Heart left ventricle (tissue), 13 donors: ENCODE results near the gene EEF1AKMT2.

Source experiments
- POLR2A ChIP-seq, 2 donors: fragments of 450-650 bp; IDR thresholded peaks; one replicate each; pipeline ENCODE4 v1.6.1; 2017; ENCODE audit warnings: antibody characterized with exemption in 2 of 2, mild to moderate bottlenecking in 2 of 2, moderate library complexity in 2 of 2
- TF ChIP-seq, protein P1 (sequence below), 12 donors: fragments of 200-600 bp; sonication (generic) in 4 of 12; IDR thresholded peaks; one replicate each; pipeline versions ENCODE4 v1.5.0 to v1.8.0; 2018 to 2022; ENCODE audit warnings: antibody characterized with exemption in 12 of 12, mild to moderate bottlenecking in 5 of 12
- donor health status: ischemic (EF 13 %, LVEDD 7.1; RV severe dilation, severe dysfunction).
- donor health status: DM: no; HTN: yes; CAD: no.
- donor health status: DM: no; HTN: no; CAD: no.
- donor health status: ischemic (EF 25% LVEDD 6.9; RV normal size, moderate dysfunction).
- donor health status: ischemic (EF 25% LVEDD 5.7; RV mildly dilated, moderate dysfunction).
- donor health status: ischemic (EF 35%, LVEDD 5.7; RV mildly dilated, moderate dysfunction).
- donor health status: nonischemic (EF 11% LVEDD 7.7; RV severe dilation, severe dysfunction).
- donor health status: DM: yes; HTN: yes; CAD: no.
- donor health status: PGD.
- donor health status: ischemic (EF 29% LVEDD 5.4; RV normal size, mild dysfunction).
- donor health status: nonischemic (EF 23%, LVEDD 6.1; RV moderate dilation, normal function).

DNA sequence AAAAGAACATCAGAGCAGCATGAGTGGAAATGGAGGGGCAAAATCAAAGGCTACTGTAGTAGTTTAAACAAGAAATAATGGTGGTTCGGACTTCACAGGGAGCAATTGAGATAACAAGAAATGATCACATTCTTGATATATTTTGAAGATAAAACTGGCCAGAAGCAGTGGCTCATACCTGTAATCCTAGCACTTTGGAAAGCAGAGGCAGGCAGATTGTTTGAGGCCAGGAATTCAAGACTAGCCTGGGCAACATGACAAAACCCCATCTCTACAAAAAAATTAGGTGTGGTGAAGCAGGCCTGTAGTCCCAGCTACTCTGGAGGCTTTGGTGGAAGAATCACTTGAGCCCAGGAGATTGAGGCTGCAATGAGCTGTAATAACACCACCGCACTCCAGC, 22.9 kb downstream of the EEF1AKMT2 start:
- TF ChIP-seq, protein P1, sequence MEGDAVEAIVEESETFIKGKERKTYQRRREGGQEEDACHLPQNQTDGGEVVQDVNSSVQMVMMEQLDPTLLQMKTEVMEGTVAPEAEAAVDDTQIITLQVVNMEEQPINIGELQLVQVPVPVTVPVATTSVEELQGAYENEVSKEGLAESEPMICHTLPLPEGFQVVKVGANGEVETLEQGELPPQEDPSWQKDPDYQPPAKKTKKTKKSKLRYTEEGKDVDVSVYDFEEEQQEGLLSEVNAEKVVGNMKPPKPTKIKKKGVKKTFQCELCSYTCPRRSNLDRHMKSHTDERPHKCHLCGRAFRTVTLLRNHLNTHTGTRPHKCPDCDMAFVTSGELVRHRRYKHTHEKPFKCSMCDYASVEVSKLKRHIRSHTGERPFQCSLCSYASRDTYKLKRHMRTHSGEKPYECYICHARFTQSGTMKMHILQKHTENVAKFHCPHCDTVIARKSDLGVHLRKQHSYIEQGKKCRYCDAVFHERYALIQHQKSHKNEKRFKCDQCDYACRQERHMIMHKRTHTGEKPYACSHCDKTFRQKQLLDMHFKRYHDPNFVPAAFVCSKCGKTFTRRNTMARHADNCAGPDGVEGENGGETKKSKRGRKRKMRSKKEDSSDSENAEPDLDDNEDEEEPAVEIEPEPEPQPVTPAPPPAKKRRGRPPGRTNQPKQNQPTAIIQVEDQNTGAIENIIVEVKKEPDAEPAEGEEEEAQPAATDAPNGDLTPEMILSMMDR (IDR thresholded peaks at IDR 0.05), result no peak
- TF ChIP-seq POLR2A (IDR thresholded peaks at IDR 0.05), result no peak
